Measurements from ENCODE around the gene CLASRP.

- no peak for TF ChIP-seq CTCF (conservative IDR thresholded peaks at IDR 0.05 in 1 of 2, IDR thresholded peaks at IDR 0.05 in 1 of 2; ENCODE audit: low read depth in 1 of 2, low read length in 2 of 2)
- no peak for TF ChIP-seq EZH2 (IDR thresholded peaks at IDR 0.05; ENCODE audit: low read length, missing control alignments)
Measured at GRCh38 chr19:44998025-44998424, 40.8 kb upstream of the CLASRP start.
